ENCODE results near the gene GGT6.
"Not testable (repeated sequence)": the region's sequence is repeated elsewhere in the genome, so short reads cannot be mapped to it uniquely, and the experiment has no call there.

Gene GGT6

DNA sequence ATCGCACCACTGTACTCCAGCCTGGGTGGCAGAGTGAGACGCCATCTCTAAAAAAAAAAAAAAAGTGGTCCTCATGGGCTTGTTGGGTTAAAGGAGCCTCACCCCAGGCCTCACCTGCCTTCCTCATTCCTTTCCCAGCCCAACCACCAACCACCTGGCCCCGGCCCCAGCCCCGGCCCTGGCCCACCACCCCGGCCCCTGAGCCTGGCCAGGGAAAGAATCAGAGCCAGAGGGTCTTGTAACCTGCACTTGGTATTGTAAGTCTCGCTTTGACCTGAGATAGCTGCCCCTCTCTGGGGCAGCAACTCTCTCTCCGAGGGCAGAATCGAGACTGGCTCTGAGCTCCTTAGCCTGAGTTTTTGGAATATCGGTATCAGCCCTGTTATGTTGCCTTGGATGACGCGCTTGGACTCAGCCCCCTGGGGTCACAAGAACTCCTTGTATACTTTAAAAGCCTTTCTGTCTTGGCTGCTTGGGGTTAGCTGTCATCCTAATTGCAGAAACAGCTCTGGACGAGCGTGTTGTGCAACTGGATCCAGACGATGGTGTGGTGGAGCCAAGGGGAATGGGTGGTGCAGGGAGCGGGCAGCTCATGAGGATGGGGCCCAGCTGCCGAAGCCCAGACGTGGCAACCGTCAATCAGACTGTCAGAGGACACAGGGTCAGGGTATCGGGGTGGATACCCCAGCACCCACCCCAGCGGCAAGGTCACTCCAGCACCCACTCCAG lies 38.6 kb upstream of the GGT6 start:
- Histone ChIP-seq H3K4me3 (replicated peaks; ENCODE audit: low read depth, low read length) (no peak overlapping the region), H3K27me3 (replicated peaks; ENCODE audit: control insufficient read depth, insufficient read depth, low read length) (no peaks in the 10 kb centered on the region; the same call in none of the 2 replicates), H3K36me3 (ENCODE audit: control insufficient read depth, insufficient read depth, low read length) (no peaks in the 10 kb centered on the region)
- no peak for DNase-seq (ENCODE audit: extremely low read depth, insufficient read length)
- TF ChIP-seq, protein P1, sequence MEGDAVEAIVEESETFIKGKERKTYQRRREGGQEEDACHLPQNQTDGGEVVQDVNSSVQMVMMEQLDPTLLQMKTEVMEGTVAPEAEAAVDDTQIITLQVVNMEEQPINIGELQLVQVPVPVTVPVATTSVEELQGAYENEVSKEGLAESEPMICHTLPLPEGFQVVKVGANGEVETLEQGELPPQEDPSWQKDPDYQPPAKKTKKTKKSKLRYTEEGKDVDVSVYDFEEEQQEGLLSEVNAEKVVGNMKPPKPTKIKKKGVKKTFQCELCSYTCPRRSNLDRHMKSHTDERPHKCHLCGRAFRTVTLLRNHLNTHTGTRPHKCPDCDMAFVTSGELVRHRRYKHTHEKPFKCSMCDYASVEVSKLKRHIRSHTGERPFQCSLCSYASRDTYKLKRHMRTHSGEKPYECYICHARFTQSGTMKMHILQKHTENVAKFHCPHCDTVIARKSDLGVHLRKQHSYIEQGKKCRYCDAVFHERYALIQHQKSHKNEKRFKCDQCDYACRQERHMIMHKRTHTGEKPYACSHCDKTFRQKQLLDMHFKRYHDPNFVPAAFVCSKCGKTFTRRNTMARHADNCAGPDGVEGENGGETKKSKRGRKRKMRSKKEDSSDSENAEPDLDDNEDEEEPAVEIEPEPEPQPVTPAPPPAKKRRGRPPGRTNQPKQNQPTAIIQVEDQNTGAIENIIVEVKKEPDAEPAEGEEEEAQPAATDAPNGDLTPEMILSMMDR (IDR thresholded peaks at IDR 0.05; ENCODE audit: insufficient read depth, low read length, poor library complexity, severe bottlenecking), result no peak

DNA sequence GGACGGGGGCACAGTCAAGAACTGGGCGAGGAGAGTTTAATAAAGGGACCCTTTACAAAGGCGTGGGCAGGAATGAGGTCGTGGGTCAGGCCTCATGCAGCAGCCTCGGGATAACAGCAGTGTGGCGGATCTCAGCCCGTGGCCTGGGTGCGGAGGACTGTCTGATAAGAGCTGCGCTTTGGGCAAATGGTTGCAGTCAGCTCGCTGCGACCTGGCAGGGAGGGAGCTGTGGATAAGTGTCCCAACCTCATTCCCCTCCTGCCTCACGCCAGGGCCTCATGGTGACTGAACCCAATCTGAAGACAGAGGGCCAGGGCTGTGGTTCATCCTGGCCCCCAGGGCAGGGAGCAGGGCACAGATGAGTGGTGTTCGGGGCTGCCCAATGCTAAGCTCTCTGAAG lies 37.6 kb upstream of the GGT6 start:
- Histone ChIP-seq H3K4me3 (replicated peaks; ENCODE audit: low read depth, low read length) (no peak overlapping the region), H3K36me3 (ENCODE audit: control insufficient read depth, insufficient read depth, low read length) (no peaks in the 10 kb centered on the region), H3K27me3 (replicated peaks; ENCODE audit: control insufficient read depth, insufficient read depth, low read length) (no peaks in the 10 kb centered on the region; the same call in none of the 2 replicates)
- TF ChIP-seq, protein P1 (IDR thresholded peaks at IDR 0.05; ENCODE audit: insufficient read depth, low read length, poor library complexity, severe bottlenecking), result no peak
- DNase-seq (ENCODE audit: extremely low read depth, insufficient read length), result no peak

DNA sequence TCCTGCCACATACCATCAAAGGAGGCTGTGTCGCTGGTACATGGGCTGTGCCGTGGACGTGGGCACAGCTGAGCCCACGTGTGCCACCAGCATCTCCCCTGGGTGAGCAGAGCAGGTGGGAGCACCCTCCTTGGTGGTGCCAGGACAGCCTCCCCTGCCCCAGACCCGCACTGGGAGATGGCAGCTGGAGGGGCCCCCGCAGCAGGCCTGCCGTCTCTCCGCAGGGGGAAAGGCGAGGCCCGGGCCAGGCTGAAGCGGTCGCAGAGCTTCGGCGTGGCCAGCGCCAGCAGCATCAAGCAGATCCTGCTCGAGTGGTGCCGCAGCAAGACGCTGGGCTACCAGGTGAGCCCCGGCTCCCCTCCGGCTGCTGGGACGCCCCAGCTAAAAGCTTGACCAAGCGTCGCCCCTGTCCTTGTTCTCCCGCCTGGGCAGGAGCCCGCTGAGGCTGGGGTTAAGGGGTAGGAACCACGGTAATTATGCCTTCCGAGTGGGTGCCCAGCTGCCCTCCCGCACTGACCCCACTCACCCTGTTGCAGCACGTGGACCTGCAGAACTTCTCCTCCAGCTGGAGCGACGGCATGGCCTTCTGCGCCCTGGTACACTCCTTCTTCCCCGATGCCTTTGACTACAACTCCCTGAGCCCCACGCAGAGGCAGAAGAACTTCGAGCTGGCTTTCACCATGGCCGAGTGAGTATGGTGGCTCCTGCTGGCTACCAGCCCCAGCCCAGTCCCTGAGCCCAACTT lies 36.4 kb upstream of the GGT6 start:
- TF ChIP-seq, protein P1 (IDR thresholded peaks at IDR 0.05; ENCODE audit: insufficient read depth, low read length, poor library complexity, severe bottlenecking), result no peak
- Histone ChIP-seq H3K36me3 (ENCODE audit: control insufficient read depth, insufficient read depth, low read length) (no peaks in the 10 kb centered on the region), H3K27me3 (replicated peaks; ENCODE audit: control insufficient read depth, insufficient read depth, low read length) (no peaks in the 10 kb centered on the region; the same call in none of the 2 replicates), H3K4me3 (replicated peaks; ENCODE audit: low read depth, low read length) (no peak overlapping the region)
- DNase-seq (ENCODE audit: extremely low read depth, insufficient read length), result no peak

DNA sequence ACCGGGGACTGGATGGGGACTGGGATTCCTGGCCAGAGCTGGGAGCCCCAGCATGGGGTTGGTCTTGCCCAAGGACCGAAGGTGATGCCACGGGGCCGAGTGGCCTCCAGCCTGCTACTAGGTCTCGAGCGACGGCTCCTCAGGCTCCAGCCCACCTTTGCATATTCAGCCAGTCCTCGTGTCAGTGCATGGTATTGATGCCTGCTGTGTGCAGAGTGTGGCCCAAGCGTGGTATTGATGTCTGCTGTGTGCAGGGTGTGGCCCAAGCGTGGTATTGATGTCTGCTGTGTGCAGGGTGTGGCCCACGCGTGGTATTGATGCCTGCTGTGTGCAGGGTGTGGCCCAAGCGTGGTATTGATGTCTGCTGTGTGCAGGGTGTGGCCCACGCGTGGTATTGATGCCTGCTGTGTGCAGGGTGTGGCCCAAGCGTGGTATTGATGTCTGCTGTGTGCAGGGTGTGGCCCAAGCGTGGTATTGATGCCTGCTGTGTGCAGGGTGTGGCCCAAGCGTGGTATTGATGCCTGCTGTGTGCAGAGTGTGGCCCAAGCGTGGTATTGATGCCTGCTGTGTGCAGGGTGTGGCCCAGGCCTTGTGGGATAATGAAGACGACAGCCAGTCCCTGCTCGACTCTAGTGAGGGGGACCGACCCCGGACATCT lies 35.4 kb upstream of the GGT6 start:
- not testable (repeated sequence) for DNase-seq (ENCODE audit: extremely low read depth, insufficient read length); H3K27me3 ChIP-seq (replicated peaks; ENCODE audit: control insufficient read depth, insufficient read depth, low read length); H3K4me3 ChIP-seq (replicated peaks; ENCODE audit: low read depth, low read length); H3K36me3 ChIP-seq (ENCODE audit: control insufficient read depth, insufficient read depth, low read length)

DNA sequence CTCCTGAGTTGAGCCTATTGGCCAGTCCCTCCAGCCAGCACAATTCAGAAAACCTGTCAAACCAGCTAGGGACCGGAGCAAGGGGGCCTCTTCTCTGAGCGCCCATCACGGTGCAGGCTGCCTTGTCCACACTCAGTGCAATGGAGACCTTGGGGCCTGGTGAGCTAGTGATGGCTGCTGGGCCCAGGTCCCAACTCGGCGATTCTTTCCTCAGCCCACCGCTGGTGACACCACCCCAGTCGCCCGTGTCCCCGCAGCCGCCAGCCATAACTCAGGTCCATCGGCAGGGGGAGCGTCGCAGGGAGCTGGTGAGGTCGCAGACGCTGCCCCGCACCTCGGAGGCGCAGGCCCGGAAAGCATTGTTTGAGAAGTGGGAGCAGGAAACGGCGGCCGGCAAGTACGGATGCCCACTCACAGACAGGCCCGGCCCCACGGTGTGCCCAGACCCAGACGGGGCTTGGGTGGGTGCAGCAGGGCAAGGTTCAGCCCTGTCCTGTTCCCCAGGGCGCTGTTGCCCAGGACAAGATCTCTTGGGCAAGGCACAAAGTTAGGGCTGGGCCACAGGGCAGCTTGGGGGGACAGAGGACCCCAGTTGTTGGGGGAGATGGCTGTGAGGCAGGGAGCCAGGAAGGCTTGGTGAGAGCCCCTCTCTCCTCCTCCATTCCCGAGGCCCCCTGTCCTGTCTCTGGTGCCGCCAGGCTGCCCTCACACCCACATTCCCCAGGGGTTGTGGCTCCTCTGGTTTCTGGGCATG lies 34.7 kb upstream of the GGT6 start:
- no peak overlapping the region for H3K4me3 ChIP-seq (replicated peaks; ENCODE audit: low read depth, low read length)
- H3K27me3 ChIP-seq (replicated peaks; ENCODE audit: control insufficient read depth, insufficient read depth, low read length), result no peaks in the 10 kb centered on the region; the same call in none of the 2 replicates
- TF ChIP-seq, protein P1 (IDR thresholded peaks at IDR 0.05; ENCODE audit: insufficient read depth, low read length, poor library complexity, severe bottlenecking), result peak; percentile 60
- no peaks in the 10 kb centered on the region for H3K36me3 ChIP-seq (ENCODE audit: control insufficient read depth, insufficient read depth, low read length)
- DNase-seq (ENCODE audit: extremely low read depth, insufficient read length), result peak; percentile 38
